ENCODE results near the gene NLRC3.

The NLRC3 gene

DNA sequence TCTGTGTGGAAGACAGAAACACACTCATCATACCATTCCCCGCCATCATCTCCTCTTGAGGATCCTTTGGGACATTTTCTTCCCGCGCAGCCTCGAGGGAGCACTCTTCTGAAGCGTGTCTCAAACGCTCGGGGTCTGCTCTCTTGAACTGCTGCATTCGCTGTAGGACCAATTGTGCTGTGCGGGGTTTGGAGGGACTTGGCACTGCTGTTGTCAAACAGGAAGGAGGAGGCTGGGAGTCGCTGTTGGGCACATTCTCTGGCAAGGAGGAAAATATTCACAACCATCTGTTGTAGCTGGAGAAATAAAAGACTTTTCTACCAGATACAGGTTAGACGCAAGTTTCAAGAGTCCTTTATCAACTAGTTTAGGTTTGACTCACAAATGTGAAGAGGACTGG, 29.2 kb upstream of the NLRC3 start:
- DNase-seq (ENCODE audit: extremely low read depth, low read depth): no peak
- H3K4me3 ChIP-seq (replicated peaks; ENCODE audit: low read depth, low read length): no peak overlapping the region
- TF ChIP-seq, protein P1, sequence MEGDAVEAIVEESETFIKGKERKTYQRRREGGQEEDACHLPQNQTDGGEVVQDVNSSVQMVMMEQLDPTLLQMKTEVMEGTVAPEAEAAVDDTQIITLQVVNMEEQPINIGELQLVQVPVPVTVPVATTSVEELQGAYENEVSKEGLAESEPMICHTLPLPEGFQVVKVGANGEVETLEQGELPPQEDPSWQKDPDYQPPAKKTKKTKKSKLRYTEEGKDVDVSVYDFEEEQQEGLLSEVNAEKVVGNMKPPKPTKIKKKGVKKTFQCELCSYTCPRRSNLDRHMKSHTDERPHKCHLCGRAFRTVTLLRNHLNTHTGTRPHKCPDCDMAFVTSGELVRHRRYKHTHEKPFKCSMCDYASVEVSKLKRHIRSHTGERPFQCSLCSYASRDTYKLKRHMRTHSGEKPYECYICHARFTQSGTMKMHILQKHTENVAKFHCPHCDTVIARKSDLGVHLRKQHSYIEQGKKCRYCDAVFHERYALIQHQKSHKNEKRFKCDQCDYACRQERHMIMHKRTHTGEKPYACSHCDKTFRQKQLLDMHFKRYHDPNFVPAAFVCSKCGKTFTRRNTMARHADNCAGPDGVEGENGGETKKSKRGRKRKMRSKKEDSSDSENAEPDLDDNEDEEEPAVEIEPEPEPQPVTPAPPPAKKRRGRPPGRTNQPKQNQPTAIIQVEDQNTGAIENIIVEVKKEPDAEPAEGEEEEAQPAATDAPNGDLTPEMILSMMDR (IDR thresholded peaks at IDR 0.05; ENCODE audit: low read depth, low read length, missing control alignments): no peak

DNA sequence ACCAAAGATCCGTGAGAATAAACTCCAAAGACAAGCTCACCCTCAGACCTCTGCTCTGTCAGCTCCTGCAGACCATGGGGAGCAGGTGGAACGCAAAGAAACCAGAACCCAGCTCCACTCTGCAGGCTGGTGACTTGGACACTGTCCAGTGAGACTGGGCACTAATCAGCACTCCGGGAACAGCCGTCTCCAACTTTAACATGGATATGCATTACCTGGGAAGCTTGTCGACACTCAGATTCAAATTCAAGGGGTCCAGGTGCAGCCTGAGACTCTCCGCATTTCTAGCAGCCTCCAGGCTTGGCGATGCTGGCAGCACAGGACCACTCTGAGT, 25.1 kb upstream of the NLRC3 start:
- DNase-seq (ENCODE audit: extremely low read depth, low read depth): no peak
- TF ChIP-seq, protein P1 (IDR thresholded peaks at IDR 0.05; ENCODE audit: low read depth, low read length, missing control alignments): no peak
- no peak overlapping the region for H3K4me3 ChIP-seq (replicated peaks; ENCODE audit: low read depth, low read length)

DNA sequence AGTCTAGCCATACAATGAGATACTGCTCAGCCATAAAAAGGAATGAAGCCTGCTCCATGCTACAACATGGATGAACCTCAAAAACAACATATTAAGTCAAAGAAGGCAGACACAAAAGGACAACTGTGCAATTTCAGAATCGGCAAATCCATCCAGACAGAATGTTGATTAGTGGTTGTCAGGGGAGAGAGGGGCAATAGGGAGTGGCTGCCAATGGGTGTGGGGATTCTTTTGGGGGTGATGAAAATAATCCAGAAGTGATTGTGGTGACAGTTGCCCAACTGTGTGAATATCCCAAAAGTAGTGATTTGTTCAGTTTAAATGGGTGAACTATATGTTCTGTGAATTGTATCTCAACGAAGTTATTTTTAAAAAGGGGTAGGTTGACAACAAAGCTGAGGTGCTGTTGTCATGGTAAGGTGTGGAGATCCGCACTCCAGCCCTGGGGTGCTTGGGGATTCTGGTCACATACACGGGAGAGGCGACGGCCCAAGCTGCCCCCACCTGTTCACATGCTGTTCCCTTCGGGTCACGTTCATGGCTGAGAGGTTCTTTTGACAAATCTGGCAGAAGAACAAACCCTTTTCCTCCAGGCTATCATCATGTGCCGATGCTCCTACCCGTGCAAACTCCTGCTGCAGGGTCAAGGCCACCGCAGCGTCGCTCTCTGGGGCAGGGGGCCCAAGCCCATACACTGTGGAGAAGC, 24.6 kb upstream of the NLRC3 start:
- TF ChIP-seq, protein P1 (IDR thresholded peaks at IDR 0.05; ENCODE audit: low read depth, low read length, missing control alignments): no peak
- no peak overlapping the region for H3K4me3 ChIP-seq (replicated peaks; ENCODE audit: low read depth, low read length)
- no peak for DNase-seq (ENCODE audit: extremely low read depth, low read depth)

DNA sequence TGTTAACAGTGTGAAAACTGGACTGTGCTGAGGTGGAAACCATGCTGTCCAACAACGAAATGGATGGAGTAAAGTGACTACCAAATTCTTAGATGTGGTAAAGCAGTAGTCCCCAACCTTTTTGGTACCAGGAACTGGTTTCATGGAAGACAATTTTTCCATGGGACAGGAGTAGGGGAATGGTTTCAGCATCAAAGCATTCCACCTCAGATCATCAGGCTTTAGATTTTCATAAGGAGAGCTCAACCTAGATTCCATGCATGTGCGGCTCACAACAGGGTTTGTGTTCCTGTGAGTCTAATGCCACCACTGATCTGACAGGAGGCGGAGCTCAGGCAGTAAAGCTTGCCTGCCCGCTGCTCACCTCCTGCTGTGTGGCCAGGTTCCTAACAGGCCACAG, 22.7 kb upstream of the NLRC3 start:
- TF ChIP-seq, protein P1 (IDR thresholded peaks at IDR 0.05; ENCODE audit: low read depth, low read length, missing control alignments): no peak
- no peak for DNase-seq (ENCODE audit: extremely low read depth, low read depth)
- H3K4me3 ChIP-seq (replicated peaks; ENCODE audit: low read depth, low read length): no peak overlapping the region

DNA sequence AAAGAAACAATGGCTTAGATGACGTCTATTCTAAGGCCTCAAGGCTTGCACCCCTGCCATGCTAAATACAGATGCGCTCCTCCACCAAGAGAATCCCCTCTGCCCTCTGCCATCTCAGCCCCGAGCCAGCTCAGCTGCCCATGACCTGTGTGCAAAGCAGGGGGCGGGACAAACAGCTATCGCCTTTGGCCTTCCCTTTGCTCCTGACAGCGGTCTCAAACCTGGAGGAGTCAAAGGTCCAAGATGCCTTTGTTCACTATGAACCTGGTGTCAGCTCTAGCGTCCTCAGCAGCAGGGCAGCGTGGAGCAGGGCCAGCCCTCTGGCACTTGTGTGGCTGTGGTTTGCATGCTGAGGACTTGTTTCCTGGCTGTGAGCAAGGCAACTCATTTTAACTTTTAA, 21.9 kb upstream of the NLRC3 start:
- no peak for DNase-seq (ENCODE audit: extremely low read depth, low read depth)
- H3K4me3 ChIP-seq (replicated peaks; ENCODE audit: low read depth, low read length): no peak overlapping the region

DNA sequence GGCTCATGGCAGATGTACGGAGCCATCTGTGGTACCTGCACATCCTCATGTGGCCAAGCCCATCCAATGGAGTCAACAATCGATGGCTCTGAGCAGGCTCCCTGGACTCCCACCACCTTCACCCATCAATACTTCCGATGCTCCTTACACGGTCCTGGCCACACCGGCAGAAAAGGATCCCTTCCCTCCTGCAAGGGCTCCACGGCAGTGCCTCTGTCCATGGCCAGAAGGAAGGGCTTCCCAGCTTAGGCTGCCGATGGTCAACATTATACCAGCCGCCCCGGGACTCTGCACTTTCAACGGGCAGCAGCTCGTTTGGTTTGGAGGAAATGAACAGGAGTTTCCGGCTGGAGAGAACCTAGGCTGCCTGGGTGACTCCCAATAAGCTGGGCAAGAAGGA, 21.0 kb upstream of the NLRC3 start:
- TF ChIP-seq, protein P1 (IDR thresholded peaks at IDR 0.05; ENCODE audit: low read depth, low read length, missing control alignments): no peak
- no peak for DNase-seq (ENCODE audit: extremely low read depth, low read depth)
- no peak overlapping the region for H3K4me3 ChIP-seq (replicated peaks; ENCODE audit: low read depth, low read length)

More for the DNA sequence above, 21.9 kb upstream of the NLRC3 start:
- TF ChIP-seq, protein P1 (IDR thresholded peaks at IDR 0.05; ENCODE audit: low read depth, low read length, missing control alignments): no peak

DNA sequence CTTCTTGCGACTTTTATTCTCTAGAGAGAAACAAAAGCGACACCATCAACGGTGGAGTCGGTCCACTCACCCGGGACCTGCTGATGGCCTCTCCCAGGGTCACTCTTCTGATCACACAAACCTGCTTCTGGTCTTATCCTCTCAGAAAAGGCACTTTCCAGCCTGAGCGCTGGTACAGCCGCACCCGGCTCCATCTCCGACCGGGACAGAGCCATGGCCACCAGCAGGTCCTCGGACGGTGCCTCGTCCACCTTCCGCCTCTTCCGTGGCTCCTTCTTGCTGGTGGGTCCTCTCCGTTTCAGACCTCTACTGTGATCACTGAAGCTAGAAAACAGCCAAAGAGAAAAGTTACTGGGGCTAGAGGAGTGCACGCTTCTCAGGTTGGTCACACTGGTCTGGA, 20.5 kb upstream of the NLRC3 start:
- DNase-seq (ENCODE audit: extremely low read depth, low read depth): no peak
- TF ChIP-seq, protein P1 (IDR thresholded peaks at IDR 0.05; ENCODE audit: low read depth, low read length, missing control alignments): no peak
- no peak overlapping the region for H3K4me3 ChIP-seq (replicated peaks; ENCODE audit: low read depth, low read length)

Data from HFF-Myc (cell line).